Breast epithelium (tissue), 4 donors: ENCODE measurements around the gene PEF1. TPM values are rescaled to one million over a fixed set of nuclear protein-coding genes. Genes with fewer than 3 reads are reported as not detected.
A peak's percentile ranks its signal among the peaks of the same experiment; 100 is the strongest.

Experiments
- DNase-seq, 2 donors: peaks; one replicate each; pipeline ENCODE4 v3.0.0-alpha.2; 2019; ENCODE audit warnings: low spot score in 2 of 2
- H3K27ac ChIP-seq, 2 donors: fragments of 200-600 bp; sonication (generic) in 1 of 2; one replicate each; pipeline ENCODE4 v1.5.1; 2016 to 2019; ENCODE audit warnings: mild to moderate bottlenecking in 1 of 2
- H3K27me3 ChIP-seq, 2 donors: fragments of 200-600 bp; sonication (generic) in 1 of 2; one replicate each; pipeline versions ENCODE4 v1.5.1 to v1.6.0; 2017 to 2019; ENCODE audit warnings: control low read depth in 1 of 2, mild to moderate bottlenecking in 1 of 2
- H3K36me3 ChIP-seq: fragments of 200-600 bp; one replicate; pipeline ENCODE4 v1.5.1; 2019
- H3K4me1 ChIP-seq, 2 donors: fragments of 200-600 bp; sonication (generic); one replicate each; pipeline ENCODE4 v1.5.1; 2016 to 2019; ENCODE audit warnings: control low read depth in 1 of 2
- H3K4me3 ChIP-seq, 3 donors: fragments of 200-600 bp; sonication (generic); 1 replicate in 2 of 3; 2 replicates in 1 of 3; pipeline ENCODE4 v1.5.1; 2016 to 2019; ENCODE audit warnings: mild to moderate bottlenecking in 3 of 3, moderate library complexity in 2 of 3
- H3K9me3 ChIP-seq, 2 donors: fragments of 200-600 bp; sonication (generic) in 1 of 2; one replicate each; pipeline ENCODE4 v1.5.1; 2016 to 2019; ENCODE audit warnings: control low read depth in 1 of 2
- CTCF ChIP-seq, 3 donors: fragments of 450-650 bp; IDR thresholded peaks; one replicate each; pipeline ENCODE4 v1.5.1; 2016 to 2017; ENCODE audit warnings: antibody characterized with exemption in 3 of 3, mild to moderate bottlenecking in 3 of 3, moderate library complexity in 3 of 3
- POLR2A ChIP-seq: fragments of 450-650 bp; IDR thresholded peaks from one replicate; pipeline ENCODE4 v1.6.1; 2016; ENCODE audit warnings: antibody characterized with exemption, mild to moderate bottlenecking, moderate library complexity
- POLR2AphosphoS5 ChIP-seq, 3 donors: sonication (generic); formaldehyde crosslinking; IDR thresholded peaks; one replicate each; pipeline ENCODE4 v1.6.1; 2017; ENCODE audit warnings: antibody characterized with exemption in 3 of 3
- intact Hi-C: fragments of 100-400 bp; cut with DNase I; formaldehyde crosslinking; loops from one replicate; pipeline ENCODE4 v1.15.1; 2023; ENCODE audit warnings: low total_unique reads
- total RNA-seq, 3 donors: library from RNA; depleted of rRNA; stranded (reverse); fragments of >200 nt; gene quantifications; one replicate each; pipeline ENCODE4 v1.1.0, GENCODE V29; 2016

PEF1 gene
- total RNA-seq, 3 donors from 2014 or later: 67.8 to 84.9 (median 70.1) TPM

GRCh38 chr1:31632649-31633048, 12.0 kb downstream of the PEF1 start:
- no peak for DNase-seq
- Histone ChIP-seq H3K36me3 (no peaks in the 10 kb centered on the region), H3K27me3 (no peaks in the 10 kb centered on the region), H3K27ac (no peak overlapping the region), H3K4me3 (no peak overlapping the region), H3K4me1 (peaks cover 0 to 17% of the 10 kb centered on the region in 2 donors), H3K9me3 (no peaks in the 10 kb centered on the region)
- intact Hi-C loops: no loop called here
- no peak for TF ChIP-seq CTCF (IDR thresholded peaks at IDR 0.05)
- no peak for TF ChIP-seq POLR2AphosphoS5 (IDR thresholded peaks at IDR 0.05)
- no peak for TF ChIP-seq POLR2A

GRCh38 chr1:31628931-31629556, 15.6 kb downstream of the PEF1 start:
- H3K36me3 ChIP-seq: no peaks in the 10 kb centered on the region
- intact Hi-C loops: no loop called here
- H3K27me3 ChIP-seq: no peaks in the 10 kb centered on the region
- no peaks in the 10 kb centered on the region for H3K9me3 ChIP-seq
- DNase-seq: no peak
- peak overlapping the region; percentile 80 to 91 for H3K27ac ChIP-seq
- peaks cover 9 to 31% of the 10 kb centered on the region in 2 donors for H3K4me1 ChIP-seq
- H3K4me3 ChIP-seq: no peak overlapping the region
- TF ChIP-seq POLR2AphosphoS5 (IDR thresholded peaks at IDR 0.05) (no peak), POLR2A (no peak), CTCF (IDR thresholded peaks at IDR 0.05) (no peak)

GRCh38 chr1:31627930-31628559, 16.6 kb downstream of the PEF1 start:
- peak in 1 of 2 donors; percentile 90 for DNase-seq

GRCh38 chr1:31627301-31627929, 17.3 kb downstream of the PEF1 start:
- Histone ChIP-seq H3K27ac (peak overlapping the region; percentile 80 to 91), H3K4me1 (peaks cover 9 to 31% of the 10 kb centered on the region in 2 donors), H3K36me3 (no peaks in the 10 kb centered on the region), H3K27me3 (no peaks in the 10 kb centered on the region), H3K9me3 (no peaks in the 10 kb centered on the region), H3K4me3 (peak overlapping the region in 2 of 3 donors; percentile 22 to 38)
- DNase-seq: peak in 1 of 2 donors; percentile 91
- intact Hi-C loops: no loop called here
- TF ChIP-seq POLR2A (no peak), CTCF (IDR thresholded peaks at IDR 0.05) (no peak), POLR2AphosphoS5 (IDR thresholded peaks at IDR 0.05) (peak; percentile 20 to 54 (median 27))

More at GRCh38 chr1:31627930-31628559, 16.6 kb downstream of the PEF1 start:
- Histone ChIP-seq H3K36me3 (no peaks in the 10 kb centered on the region), H3K4me1 (peaks cover 9 to 31% of the 10 kb centered on the region in 2 donors), H3K27me3 (no peaks in the 10 kb centered on the region), H3K27ac (peak overlapping the region; percentile 80 to 91), H3K4me3 (peak overlapping the region in 2 of 3 donors; percentile 22 to 38), H3K9me3 (no peaks in the 10 kb centered on the region)
- intact Hi-C loops: no loop called here
- TF ChIP-seq POLR2AphosphoS5 (IDR thresholded peaks at IDR 0.05): peak in 1 of 3 donors; percentile 9
- TF ChIP-seq POLR2A: no peak
- no peak for TF ChIP-seq CTCF (IDR thresholded peaks at IDR 0.05)
